Caki2 (cell line): ENCODE results near the gene SSBP4. TPM values are rescaled to one million over a fixed set of nuclear protein-coding genes. Genes with fewer than 3 reads are reported as not detected.
"Not testable (repeated sequence)": the region's sequence is repeated elsewhere in the genome, so short reads cannot be mapped to it uniquely, and the experiment has no call there.

Source experiments
- DNase-seq: peaks from one replicate; pipeline ENCODE4 v3.0.0-alpha.2; 2015; ENCODE audit warnings: low read depth
- in situ Hi-C: cut with HindIII; loops from 2 replicates; pipeline ENCODE4 v1.10.0; 2016; ENCODE audit warnings: low sequenced_read_pairs, low pct_unique_long_range_greater_than_20kb, mixed read lengths
- total RNA-seq: library from RNA; depleted of rRNA; stranded (reverse); fragments of >200 nt; shearing (Covaris generic); gene quantifications from 2 replicates; pipeline ENCODE4 v1.2.3, GENCODE V29; 2014; ENCODE audit warnings: low replicate concordance; rRNA removed

SSBP4 gene
- total RNA-seq: 87.5 and 106 TPM in 2 replicates

- in situ Hi-C loops: no loop called here
- peak; percentile 88 for DNase-seq
These were observed at the start of gene SSBP4 for GRCh38 chr19:18419195-18419698. TSS of gene SSBP4 (plus strand) at chr19:18419398. CDS start at chr19:18419649, 251 bp downstream.

GRCh38 chr19:18373407-18373891, 45.7 kb upstream of the SSBP4 start:
- no peak for DNase-seq
- in situ Hi-C loops: no loop called here

- peak; percentile 98 for DNase-seq
- in situ Hi-C loops: no loop called here
These were observed 45.1 kb upstream of the SSBP4 start for GRCh38 chr19:18373892-18374629.

GRCh38 chr19:18377026-18377425, 42.2 kb upstream of the SSBP4 start:
- DNase-seq: no peak
- in situ Hi-C loops: no loop called here

GRCh38 chr19:18379803-18380747, 39.1 kb upstream of the SSBP4 start:
- in situ Hi-C loops: no loop called here
- peak; percentile 99 for DNase-seq

GRCh38 chr19:18380843-18381242, 38.4 kb upstream of the SSBP4 start:
- in situ Hi-C loops: no loop called here
- no peak for DNase-seq

- in situ Hi-C loops: not testable (repeated sequence)
- DNase-seq: peak; percentile 84
These were observed 35.6 kb upstream of the SSBP4 start for GRCh38 chr19:18383622-18384021.

- in situ Hi-C loops: no loop called here
- no peak for DNase-seq
These were observed 34.4 kb upstream of the SSBP4 start for GRCh38 chr19:18384775-18385174.

- no peak for DNase-seq
- in situ Hi-C loops: no loop called here
These were observed 33.9 kb upstream of the SSBP4 start for GRCh38 chr19:18385359-18385674.

GRCh38 chr19:18385675-18386542, 33.3 kb upstream of the SSBP4 start, which contains the start of gene GDF15:
TSS of gene GDF15 (plus strand) at chr19:18386158. CDS start at chr19:18386190, 32 bp downstream.
- in situ Hi-C loops: no loop called here
- peak; percentile 97 for DNase-seq

GRCh38 chr19:18386543-18387271, 32.5 kb upstream of the SSBP4 start:
- in situ Hi-C loops: no loop called here
- DNase-seq: peak; percentile 58

GRCh38 chr19:18388100-18388959, 30.9 kb upstream of the SSBP4 start:
- peak; percentile 89 for DNase-seq
- in situ Hi-C loops: no loop called here

GRCh38 chr19:18388960-18389725, 30.1 kb upstream of the SSBP4 start:
- in situ Hi-C loops: no loop called here
- no peak for DNase-seq

GRCh38 chr19:18389726-18390064, 29.5 kb upstream of the SSBP4 start:
- DNase-seq: no peak
- in situ Hi-C loops: no loop called here

GRCh38 chr19:18390065-18390907, 28.9 kb upstream of the SSBP4 start:
- peak; percentile 62 for DNase-seq
- in situ Hi-C loops: no loop called here
